GM13977 (cell line): ENCODE data around the gene TMPRSS5.

Source experiments
- DNase-seq: peaks from one replicate; pipeline ENCODE4 v3.0.0; 2012; ENCODE audit warnings: low spot score
- in situ Hi-C: fragments of 300-500 bp; cut with MboI; formaldehyde crosslinking; loops from one replicate; pipeline ENCODE4 v1.12.0; 2022; ENCODE audit warnings: low sequenced_read_pairs, low pct_unique_long_range_greater_than_20kb, mixed read lengths, inconsistent platforms; ENCODE audit not compliant: unreplicated experiment
- TF ChIP-seq, protein P1 (sequence below): IDR thresholded peaks from 2 replicates; pipeline ENCODE4 v1.5.1; 2012; ENCODE audit warnings: mild to moderate bottlenecking, control low read depth; ENCODE audit not compliant: insufficient read depth; ENCODE audit errors: extremely low read depth, missing control alignments

Gene TMPRSS5

DNA sequence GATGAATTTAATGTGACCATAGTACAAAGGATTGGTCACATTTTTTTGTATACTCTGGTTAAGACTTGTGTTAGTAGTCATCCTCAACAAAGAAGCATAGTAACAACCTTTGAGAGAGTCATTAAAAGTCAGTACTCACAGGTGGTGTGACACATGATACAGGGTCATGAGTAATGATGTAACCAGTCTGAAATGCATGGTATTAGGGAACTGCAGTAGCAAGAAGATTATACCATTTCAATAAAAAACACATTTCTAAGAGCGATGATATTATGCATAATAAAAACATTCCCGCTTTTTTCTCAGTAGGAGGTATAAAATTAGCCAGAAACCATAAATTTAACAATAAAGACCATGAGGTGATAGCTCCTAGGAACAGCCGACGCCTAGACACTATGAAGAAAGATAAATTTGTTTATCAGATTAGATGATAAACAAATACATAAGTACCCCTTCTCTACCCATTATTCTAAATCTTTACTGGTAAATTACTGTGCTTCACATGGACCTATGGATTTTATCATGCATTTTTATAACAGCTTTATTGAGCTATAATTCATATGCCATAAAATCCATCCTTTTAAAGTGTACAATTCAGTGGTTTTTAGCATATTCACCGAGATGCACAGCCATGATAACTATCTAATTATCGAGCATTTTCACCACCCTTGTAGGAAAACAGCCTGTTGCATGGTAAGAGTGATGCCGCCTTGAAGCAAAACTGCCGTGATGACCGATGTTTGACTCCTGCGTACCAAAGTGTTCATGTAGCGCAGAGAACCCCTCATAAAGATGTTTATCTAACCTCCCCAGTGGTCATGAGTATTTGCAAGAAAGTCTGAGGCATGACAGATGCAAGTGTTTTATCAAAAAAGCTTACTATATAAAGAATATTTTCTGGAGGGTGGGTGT is 41.8 kb downstream of the TMPRSS5 start:
- TF ChIP-seq, protein P1, sequence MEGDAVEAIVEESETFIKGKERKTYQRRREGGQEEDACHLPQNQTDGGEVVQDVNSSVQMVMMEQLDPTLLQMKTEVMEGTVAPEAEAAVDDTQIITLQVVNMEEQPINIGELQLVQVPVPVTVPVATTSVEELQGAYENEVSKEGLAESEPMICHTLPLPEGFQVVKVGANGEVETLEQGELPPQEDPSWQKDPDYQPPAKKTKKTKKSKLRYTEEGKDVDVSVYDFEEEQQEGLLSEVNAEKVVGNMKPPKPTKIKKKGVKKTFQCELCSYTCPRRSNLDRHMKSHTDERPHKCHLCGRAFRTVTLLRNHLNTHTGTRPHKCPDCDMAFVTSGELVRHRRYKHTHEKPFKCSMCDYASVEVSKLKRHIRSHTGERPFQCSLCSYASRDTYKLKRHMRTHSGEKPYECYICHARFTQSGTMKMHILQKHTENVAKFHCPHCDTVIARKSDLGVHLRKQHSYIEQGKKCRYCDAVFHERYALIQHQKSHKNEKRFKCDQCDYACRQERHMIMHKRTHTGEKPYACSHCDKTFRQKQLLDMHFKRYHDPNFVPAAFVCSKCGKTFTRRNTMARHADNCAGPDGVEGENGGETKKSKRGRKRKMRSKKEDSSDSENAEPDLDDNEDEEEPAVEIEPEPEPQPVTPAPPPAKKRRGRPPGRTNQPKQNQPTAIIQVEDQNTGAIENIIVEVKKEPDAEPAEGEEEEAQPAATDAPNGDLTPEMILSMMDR = no peak
- no peak for DNase-seq
- in situ Hi-C loops = no loop called here

DNA sequence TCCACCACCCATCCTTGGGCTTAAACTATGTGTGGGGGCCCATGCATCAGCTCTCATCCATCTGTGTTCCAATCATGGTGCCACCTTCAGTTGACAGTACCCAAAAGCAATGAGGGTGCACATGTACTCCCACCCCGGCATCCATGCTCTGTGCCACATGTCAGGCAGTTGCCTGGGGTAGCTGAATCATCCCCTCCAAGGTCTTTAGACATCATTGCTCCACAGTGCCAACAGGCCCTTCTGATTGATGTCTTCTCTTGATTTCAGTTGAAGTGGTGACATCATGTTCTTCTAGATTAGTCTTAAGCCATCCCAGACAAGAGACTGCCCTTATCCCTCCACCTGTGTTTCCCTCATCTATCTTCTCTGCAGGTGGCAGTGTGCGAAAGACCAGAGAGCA is 42.5 kb downstream of the TMPRSS5 start:
- in situ Hi-C loops = no loop called here
- TF ChIP-seq, protein P1 = no peak
- no peak for DNase-seq

DNA sequence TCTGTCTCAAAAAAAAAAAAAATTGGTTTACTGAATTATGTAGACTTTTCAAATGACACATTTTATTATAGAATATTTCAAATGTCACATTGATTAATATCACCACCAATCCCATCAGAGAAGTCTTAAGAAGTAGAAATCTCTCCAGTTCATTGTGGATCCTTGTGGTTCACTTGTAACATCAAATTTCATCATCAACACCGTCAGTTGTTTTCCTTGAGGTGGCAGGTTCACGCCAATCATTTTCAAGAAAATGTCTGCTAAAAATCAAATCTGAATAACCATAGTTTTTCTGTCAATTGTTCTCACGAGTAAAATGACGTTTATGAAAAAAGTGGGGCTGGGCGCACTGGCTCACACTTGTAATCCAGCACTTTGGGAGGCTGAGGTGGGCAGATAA is 50.3 kb downstream of the TMPRSS5 start:
- in situ Hi-C loops = no loop called here
- no peak for DNase-seq
- TF ChIP-seq, protein P1 = no peak

DNA sequence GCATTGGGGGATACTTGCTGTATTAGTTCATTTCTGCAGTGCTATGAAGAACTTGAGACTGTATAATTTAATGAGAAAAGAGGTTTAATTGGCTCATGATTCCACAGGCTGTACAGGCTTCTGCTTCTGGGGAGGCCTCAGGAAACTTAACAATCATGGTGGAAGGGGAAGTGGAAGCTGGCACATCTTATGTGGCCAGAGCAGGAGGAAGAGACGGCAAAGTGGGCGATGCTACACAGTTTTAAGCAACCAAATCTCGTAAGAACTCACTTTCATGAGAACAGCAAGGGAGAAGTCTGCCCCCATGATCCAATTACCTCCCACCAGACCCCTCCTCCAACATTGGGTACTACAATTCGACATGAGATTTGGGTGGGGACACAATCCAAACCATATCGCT is 55.1 kb downstream of the TMPRSS5 start:
- TF ChIP-seq, protein P1 = no peak
- DNase-seq = no peak
- in situ Hi-C loops = no loop called here

DNA sequence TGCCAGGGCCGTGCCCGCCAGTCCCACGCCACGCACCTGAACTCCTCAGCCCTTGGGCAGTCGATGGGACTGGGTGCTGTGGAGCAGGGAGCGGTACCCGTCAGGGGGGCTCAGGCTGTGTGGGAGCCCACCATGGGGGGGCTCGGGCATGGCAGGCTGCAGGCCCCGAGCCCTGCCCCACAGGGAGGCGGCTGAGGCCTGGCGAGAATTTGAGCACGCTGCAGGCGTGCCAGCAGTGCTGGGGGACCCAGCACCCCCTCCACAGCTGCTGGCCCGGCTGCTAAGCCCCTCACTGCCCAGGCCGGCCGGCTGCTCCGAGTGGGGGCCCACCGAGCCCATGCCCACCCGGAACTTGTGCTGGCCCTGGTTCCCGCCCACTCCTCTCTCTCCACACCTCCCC is 56.8 kb downstream of the TMPRSS5 start:
- DNase-seq = no peak
- TF ChIP-seq, protein P1 = no peak
- in situ Hi-C loops = no loop called here

DNA sequence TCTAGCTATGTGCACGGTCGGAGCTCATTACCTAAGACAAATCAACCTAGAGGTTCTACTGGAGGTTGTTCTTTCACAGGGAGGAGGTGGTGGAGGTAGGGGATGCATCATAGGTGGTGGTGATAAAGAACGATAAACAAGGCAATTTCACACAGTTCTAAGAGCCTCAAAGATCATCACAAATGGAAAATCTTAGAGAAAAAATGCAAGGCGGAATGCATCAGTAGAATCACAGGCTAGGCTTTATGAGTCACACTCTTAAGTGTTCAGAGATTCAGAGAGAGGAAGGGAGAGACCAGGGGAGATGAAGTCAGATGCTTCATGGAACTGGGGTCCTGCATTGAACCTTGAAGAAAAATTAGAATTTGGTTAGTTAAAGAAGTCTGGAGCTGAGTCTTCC is 58.3 kb downstream of the TMPRSS5 start:
- in situ Hi-C loops = no loop called here
- TF ChIP-seq, protein P1 = no peak
- no peak for DNase-seq
